HL-60/S4 treated with retinoic acid at 250 ng/mL for 4 days and 3 days (cell line): ENCODE measurements around the gene TIFAB.
"Not testable (repeated sequence)": the region's sequence is repeated elsewhere in the genome, so short reads cannot be mapped to it uniquely, and the experiment has no call there.

Experiments used
- in situ Hi-C: fragments of 300-500 bp; cut with MboI; formaldehyde crosslinking; loops from 2 replicates; pipeline ENCODE4 v1.7.0; 2022; ENCODE audit warnings: low sequenced_read_pairs

Gene TIFAB

DNA sequence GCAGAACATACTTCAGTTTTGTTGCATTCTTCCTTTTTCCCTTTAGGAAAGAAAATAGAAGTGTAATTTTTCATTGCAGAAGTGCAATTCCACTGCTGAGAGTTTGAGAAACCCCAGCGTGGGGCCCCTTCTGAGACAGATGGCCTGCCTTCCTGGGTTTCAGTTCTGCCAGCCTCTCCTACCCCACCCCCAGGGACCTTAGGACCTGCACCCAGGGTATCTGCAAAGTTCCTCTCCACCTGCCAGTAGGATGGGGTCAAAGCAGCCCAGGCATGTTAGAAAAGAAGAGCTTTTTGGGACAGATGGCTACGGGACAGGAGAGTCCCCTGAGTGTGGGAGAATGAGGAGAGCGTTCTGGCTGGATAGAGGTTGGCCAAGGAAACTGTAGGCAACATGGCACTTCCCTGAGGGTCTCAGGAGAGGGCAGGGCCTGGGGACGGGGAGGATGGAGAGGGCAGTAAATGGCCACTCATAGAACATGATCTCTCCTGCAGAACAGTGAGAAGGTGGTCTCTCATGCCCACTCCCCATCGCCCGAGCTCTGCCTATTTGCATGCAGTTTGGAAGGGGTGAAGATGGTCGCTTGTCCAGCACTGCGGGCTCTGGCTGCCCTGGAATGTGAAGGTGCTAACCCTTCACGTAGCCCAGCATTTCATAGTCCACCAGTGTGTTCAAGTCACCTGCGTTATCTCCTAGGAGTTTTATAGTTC, at the start of gene TIFAB:
Gene TIFAB (minus strand): TSS at position 31 of the 710 bp plus-strand sequence. CDS start 2,412 bp downstream, outside the sequence.
- in situ Hi-C loops = no loop called here

DNA sequence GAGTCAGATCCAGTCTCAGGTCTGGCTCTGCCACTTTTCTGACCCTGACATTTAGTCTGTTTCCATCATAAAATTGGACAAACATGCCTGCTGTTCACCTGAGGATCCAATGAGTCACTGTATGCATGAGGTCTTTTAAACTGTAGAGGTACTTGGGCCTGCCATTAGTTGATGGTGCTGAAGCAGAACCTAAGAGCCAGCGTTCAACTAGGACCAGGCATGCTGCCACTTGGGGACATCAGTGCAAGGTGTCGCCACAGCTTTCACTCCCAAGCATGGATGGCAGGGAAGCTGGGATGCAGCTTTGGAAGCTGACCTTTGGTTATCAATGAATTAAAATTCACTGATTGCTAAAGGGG, 46.5 kb upstream of the TIFAB start:
- in situ Hi-C loops = no loop called here

GRCh38 chr5:135497971-135498636, 46.0 kb upstream of the TIFAB start:
- in situ Hi-C loops = no loop called here

DNA sequence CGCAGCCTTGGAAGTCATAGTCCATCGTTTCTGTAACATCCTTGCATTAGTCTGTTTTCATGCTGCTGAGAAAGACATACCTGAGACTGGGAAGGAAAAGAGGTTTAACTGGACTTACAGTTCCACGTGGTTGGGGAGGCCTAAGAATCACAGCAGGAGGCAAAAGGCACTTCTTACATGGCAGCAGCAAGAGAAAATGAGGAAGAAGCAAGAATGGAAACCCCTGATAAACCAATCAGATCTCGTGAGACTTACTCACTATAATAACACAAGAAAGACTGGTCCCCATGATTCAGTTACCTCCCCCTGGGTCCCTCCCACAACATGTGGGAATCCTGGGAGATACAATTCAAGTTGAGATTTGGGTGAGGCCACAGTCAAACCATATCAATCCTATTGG, 43.4 kb upstream of the TIFAB start:
- in situ Hi-C loops = not testable (repeated sequence)

DNA sequence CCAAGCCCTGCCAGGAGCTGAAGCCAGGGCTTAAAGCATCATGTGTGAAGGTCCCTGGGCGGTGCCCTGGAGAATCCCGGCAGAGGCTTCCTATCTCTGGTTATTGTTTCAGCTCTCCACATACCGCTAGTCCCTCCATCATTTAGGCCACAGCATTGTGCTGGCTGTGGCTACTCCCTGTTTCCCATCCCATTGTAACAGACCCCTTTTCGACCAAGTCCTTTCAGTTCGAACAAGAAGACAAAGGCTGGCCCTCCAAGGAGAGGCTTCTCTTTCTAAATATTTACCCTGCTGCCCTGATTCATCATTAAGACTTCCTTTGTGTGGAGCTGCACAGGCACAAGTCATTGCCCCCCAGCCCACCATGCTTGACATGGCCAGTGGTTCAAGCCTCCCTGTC, 42.0 kb upstream of the TIFAB start:
- in situ Hi-C loops = no loop called here

GRCh38 chr5:135493406-135494180, 41.4 kb upstream of the TIFAB start:
- in situ Hi-C loops = no loop called here

DNA sequence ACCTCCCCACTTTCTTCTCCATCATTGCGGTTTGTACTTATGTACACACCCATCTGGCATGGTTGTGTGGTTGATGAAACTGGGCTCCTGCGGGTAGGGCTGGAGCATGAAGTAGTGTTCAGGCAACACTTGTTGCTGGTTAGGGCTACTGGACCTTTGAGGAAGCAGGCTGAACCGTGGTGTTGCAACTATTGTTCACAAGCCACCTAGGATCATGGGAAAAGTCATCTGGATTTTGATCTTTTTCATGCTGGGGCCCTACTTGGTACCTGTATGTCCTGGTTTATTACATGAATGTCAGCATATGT, 40.1 kb upstream of the TIFAB start:
- in situ Hi-C loops = no loop called here

DNA sequence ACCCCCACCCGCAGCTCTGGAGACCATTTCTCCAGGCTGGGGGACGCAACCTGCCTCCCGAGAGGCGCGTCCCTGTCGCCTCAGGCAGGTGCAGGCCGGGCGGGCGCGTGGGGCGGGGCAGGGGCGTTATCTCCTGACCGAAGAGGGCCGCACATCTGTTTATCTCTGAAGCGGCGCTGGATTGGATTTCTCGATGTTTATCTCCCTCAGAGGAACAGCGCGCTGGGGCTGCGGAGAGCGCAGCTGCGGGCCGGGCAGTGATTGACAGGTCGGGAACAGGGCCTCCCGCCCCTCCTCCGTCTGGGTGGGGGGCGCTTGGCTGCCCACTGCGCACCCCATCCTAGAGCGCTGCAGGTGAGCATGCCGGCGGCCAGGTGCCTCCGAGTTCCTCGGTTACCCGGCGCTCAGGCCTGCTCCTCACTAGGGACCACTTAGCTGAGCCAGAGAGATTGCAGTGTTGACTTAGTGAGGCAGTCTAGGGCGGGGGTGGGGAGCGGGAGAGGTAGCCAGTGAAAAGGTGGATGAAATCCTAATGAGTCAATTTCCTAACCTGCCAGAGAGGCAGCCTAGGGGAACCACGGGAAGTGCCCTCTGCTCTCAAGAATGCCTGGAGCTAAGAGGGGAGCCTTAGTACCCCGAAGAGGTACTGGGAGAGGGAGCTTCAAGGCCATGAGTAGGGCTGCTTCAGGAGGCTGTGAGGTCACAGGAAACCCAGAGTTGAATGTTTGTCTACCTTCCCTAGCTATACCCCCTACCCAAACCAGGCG, 39.6 kb upstream of the TIFAB start:
- in situ Hi-C loops = no loop called here

DNA sequence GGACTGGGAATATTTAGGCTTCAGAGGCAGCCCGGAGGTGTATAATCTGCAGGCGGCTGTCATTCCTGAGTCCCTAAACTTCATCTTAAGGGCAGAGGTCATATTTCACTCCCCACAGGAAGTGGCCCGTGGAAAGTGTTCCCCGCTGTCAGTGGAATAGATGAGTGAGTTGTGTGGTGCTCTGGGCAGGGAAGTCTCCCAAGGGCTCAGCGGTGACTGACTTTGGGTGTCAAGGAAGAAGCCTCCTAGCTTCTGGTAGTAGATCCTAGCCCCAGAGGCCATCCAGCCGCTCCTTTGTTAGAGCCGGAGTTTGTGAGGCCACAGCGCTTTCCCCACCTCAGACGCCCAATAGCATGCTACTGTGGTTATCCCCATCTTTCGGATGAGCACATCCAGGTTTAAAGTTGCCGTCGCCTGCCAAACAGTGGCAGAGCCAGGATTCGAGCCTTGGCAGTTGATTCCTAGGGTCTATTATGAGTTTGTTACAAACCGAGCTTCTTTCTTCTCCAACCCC, 38.9 kb upstream of the TIFAB start:
- in situ Hi-C loops = no loop called here

GRCh38 chr5:135490245-135491037, 38.3 kb upstream of the TIFAB start:
- in situ Hi-C loops = no loop called here

- in situ Hi-C loops = no loop called here
Observed at GRCh38 chr5:135489466-135490244, 37.5 kb upstream of the TIFAB start.

DNA sequence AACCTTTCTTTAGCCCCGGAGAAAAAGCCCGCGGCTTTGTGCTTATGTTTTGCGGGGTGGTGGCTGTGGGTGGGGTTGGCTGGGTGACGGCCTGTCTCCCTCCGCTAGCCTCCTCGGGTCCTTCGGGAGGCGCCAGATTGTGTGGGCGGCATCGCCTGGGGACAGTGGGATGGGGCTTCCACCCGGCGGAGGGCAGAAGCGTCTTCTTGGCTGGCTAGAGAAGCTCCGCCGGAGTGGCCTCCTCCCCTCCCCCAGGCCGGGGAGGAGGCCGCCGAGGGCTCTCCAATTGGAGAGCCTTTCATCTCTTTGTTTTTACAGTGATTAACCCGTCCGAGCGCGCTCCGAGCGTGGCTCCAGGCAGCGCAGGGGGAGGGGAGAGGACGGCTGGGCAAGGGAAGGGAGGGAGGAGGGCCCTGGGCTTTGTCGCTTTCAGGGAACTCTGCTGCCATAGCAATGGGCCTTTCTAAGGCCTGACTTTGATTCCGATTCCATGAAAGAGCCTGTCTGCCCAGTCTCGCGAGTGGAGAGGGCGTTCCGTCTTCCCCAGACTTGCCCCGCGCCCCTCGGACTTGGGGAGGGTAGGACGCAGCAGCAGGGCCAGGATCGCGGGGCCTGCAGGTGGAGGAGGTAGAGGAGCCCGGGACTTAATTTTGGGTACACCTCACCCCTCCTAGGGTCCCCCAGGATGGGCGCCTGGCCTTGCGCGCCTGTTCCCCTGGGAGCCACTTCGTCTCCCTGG, 36.7 kb upstream of the TIFAB start:
- in situ Hi-C loops = no loop called here

DNA sequence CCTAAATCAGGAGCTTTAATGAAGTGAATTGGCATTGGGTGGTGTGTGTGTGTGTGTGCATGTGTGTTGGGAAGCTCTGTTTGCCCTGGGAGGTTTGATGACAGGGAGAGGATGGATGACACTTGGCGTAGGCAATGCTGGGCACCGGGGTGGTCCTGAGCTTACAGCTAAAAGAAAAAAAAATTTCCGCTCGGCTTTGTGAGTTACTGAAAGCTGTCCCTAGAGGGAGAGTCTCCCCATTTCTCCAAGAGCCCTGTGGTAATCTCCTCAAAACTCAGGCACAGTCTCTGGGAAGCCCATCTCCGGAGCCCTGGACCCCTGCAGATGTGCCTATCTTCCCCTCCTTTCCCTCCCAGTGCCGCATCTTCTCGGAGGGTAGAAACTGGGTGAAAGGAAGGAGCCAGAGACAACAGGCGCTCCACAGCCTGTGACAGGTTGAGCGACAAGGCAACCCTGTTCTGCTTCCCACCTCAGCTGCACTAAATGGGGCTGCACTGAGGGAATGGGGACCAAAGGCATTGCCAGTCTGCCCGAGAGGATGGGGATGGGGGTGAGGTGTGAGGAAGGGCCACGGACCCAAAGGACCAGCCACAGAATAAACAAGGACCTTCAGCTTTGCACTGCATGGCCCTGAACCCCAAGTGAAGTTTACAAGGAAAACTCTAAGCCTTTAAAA, 35.8 kb upstream of the TIFAB start:
- in situ Hi-C loops = no loop called here

DNA sequence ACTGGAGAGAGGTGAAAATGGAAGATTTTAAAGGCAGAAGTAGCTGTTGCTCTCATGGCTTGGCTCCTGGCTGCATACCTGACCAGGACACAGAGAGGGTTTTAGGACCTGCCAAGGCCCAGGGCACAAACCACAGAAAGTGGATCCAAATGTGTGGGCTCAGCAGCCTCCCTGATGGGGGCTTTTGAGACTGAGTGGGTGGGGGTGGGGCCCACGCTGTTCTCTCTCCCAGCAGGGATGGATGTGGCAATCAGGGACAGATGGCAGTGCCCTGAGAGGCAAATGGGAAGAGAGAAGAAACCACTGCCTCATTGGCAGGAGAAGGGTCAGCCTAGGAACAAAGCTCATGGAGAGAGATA, 34.9 kb upstream of the TIFAB start:
- in situ Hi-C loops = no loop called here

GRCh38 chr5:135486131-135487036, 34.2 kb upstream of the TIFAB start:
- in situ Hi-C loops = no loop called here

GRCh38 chr5:135484674-135485086, 32.5 kb upstream of the TIFAB start:
- in situ Hi-C loops = no loop called here

DNA sequence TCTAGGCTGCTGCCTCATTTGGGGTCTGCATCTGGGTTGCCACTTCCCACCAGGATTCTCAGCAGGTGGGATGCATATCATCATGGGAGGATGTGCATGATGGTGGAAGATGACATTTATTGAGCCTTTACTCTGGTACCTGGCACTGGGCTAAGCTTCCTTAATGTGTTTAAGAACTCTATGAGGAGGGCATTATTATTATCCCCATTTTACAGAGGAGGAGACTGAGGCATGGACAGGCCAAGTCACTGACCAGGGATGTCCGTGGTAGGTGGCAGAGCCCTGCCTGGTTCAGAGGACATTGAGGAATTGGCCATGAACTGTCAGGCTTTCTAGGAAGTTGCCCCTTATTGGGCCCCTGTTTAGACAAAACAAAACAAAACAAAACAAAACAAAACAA, 31.1 kb upstream of the TIFAB start:
- in situ Hi-C loops = no loop called here
